Activated CD4-positive, CD25-positive, alpha-beta regulatory T cell treated with anti-CD3 and anti-CD28 coated beads, Interleukin-2, amount 50 U/mL, for 72 hours (primary cell): Measurements from ENCODE around the gene ACTRT2.

ENCODE experiments used
- DNase-seq: peaks from one replicate; pipeline ENCODE4 v3.0.0; 2021

The ACTRT2 gene

DNA sequence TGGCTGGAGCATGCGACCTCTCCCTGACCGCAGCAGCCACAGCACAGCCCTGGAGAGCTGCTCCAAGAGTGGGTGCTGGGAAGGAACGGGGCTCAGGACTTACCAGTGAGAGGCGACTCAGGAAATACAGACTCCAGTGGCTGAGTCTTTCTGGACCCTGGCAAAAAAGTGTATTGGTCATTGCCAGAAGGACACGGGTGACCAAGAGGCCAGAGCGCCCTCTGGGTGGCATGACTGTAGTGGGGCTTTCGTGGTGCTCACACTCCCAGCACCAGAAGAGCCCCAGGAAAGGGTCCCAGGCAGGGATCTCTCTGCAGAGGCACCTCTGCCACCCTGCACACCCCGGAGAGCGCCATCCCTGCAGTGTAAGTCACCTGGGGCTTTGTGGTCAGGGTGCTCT lies 38.9 kb downstream of the ACTRT2 start:
- DNase-seq = no peak

DNA sequence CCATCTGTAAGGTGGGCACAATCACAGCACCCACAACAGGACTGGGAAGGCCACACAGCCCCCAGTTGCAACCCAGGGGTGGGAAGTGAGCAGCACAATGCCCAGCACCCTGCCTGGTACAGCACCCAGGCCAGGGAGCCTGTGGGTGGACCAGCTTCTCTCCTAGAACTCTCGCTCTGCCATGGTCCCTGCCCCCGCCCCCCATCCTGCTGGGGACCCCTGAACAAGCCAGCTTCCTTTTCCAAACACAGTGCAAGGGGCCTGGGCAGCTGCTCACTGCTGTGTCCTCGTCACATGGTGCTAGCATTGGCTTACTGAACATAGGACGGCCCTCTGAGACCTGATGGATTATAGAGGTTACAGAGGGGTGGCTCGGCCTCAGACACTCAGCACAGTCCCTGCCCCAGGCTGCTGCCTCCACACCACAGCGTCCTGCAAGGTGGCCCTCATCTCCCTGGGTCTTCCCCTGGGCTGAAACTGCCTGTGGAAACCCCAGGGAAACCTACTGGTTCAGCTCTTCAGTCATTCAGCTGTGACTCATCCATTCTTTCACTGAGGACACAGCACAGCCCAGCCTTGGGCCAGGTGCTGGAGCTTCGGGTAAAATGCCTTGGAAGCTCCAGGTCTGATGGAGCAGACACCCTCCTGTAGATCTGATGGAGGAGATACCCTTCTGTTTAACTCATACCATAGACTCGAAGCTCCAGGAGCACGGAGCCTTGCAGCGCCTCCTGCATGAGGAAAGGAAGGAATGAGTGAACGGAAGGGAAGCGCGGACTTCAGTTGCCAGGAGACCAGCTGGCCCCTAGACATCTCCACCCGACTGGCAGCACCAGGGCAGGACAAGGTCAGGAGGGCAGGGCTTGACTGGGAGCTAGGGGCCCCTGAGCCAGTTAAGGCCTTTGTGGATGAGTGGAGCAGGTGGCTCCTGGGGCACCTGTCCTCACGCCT lies 39.6 kb downstream of the ACTRT2 start:
- no peak for DNase-seq

DNA sequence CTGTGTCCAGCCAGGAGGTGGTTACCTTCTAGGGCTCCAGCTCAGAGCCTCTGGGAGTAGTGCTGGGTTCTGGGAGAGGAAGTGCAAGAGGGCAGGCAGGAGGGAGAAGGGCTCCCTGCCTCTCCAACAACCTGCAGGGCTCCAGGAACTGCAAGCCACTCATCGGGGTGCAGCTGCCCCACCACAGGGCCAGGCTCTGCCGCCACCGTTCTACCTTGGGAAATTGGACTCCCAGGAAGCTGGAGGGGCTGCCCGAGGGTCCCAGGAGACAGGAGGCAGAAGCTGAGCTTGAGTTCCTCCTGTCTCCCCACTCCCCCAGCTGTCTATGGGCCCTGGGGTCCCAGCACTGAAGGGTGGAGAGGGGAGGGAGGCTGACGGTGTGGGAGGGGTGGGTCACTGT lies 40.3 kb downstream of the ACTRT2 start:
- DNase-seq = no peak

DNA sequence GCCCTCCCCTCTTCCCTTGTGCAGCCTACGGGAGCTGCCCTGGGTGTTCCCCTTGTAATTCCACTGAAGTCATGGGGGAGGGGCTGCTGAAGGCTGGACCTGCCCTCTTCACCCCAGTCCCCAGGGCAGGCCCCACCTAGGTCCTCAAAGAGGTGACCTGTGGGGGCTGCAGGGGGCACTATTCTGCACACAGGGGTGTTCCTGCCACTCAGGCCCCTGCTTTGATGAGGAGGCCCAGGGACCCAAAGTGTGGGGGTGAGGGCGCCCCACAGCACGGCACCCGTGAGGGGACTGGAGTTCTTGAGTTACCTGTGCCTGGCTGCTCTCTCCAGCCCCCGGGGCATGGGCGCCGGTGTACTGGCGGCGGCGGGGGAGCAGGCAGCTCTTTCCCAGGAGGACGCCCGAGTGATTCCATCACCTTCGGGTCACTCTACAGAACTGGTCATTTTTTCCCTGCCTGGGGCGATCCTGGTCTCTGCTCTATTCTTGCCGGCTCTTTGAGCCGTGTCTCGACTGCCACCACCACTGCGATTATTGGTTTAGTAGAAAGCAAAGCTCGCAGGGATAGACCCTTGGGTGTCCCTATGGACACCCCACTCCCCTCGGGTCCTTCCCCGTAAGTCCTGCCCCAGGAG lies 40.8 kb downstream of the ACTRT2 start:
- no peak for DNase-seq

DNA sequence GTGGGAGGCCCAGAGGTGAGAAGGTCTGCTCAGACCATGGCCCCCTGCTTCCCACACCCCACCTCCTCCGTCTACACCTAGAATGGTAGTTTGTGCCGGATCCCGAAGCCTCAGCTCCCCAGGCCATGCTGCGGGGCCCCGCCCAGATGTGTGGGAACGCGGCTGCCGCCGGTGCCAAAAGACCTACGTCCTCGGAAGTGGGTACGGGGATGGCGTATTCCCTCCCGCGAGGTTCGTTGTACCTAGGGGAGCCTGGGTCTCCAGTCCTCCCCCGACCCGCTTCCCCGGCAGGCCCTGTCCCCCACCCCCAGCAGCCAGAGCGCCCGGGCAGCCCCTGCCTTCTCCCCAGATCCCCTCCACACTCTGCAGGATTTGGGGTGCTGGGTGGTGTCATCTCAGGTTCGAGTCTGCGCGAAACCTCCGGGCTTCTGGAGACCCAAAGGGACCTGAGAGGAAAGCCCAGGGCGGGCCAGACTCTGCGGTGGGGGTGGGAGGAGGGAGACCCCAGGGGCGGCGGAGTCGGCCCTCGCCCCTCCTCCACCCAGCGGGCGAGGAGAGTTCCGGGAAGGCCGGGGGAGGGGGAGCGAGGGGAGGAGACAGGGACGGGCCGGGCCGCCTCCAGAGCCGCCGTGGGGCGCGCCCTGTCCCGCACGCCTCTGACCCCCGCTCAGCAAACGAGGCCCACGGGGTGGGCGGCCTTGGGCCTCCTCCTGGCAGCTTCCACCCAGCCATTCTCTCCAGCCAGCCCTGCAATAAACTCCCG lies 41.5 kb downstream of the ACTRT2 start:
- DNase-seq = no peak

DNA sequence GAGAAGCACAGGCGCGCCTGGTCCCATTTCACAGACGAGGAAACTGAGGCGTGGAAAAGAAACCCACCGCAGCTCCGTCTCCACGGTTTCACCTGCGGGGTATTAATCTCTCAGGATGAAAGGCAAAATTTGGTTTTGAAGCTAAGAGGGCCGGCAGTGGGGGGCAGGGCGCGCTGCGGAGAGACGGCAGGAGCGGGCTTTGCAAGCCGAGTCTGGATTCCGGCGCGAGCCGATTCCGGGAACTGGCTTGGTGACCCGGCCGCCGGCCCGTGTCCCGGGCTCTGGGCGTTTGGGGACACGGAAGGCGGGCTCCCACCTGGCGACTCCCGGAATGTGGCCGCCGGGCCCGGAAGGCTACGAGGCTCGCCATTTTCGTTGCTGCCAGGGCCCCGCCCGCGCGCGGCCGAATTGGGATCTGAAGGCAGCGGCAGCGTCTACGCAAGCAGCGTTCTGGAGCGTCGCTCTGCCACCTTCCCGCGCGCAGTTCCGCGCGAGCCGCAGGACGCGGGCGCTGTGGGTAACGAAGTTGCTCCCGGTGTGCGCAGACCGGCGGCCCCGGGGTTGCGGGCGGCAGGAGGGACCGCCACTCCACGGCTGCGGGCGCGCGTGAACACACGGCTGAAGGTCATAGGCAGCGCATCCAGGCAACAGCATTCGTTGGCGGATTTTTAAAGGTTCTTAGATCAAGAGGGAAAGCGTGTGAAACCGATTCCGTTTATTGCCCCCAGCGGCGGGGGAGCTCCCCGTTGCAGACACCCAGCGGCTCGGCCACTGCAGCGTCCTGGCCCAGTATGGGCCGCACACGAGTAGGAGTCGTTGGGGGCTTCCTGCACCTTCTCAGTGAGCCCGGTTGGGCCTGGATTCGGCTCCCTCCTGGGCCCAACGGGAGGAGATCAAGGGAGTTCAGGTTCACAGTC lies 42.4 kb downstream of the ACTRT2 start:
- DNase-seq = no peak

DNA sequence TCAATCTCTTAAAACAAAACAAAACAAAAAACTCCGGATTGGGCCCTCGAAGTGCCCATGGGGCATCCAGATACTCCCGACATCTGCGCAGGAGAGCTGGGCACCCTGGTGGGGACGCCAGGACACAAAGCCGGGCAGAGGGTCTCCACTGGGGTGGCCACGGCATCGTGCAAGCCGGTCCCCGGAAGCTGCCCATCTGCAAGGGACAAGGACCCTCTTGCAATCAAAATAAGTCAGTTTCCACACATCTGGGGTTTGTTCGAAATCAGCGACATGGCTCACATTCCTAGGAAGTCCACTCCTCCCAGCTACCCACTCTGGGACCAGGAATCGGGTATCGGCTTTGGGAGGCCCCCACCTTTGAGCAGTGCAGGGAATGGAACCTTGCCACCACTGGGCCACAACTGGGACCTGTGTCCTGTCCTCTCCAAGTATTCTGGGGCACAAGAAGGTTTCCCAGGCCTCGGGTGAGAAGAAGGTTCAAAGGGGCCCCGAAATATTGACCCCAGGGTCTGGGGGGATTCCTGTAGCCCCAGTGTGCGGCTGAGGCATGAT lies 43.1 kb downstream of the ACTRT2 start:
- DNase-seq = no peak

DNA sequence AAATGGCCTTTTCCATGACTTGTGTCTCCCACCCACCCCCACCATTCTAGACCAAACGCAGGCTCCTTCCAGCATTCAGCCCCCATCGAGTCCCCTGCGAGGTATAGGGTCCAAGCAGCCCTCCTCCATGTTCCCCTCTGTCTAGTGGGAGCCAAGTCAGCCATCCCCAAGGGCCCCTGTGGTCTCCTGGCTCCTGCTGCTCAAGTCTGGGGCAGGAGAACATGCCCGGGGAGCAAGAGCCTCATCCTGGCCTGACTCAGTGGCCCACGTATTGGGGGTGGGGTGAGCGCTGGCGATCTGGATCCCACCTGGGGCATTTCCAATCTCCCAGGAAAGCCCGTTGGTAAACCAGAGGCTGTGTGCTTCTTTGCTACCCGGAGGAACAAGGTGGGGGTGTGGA lies 43.6 kb downstream of the ACTRT2 start:
- DNase-seq = no peak

DNA sequence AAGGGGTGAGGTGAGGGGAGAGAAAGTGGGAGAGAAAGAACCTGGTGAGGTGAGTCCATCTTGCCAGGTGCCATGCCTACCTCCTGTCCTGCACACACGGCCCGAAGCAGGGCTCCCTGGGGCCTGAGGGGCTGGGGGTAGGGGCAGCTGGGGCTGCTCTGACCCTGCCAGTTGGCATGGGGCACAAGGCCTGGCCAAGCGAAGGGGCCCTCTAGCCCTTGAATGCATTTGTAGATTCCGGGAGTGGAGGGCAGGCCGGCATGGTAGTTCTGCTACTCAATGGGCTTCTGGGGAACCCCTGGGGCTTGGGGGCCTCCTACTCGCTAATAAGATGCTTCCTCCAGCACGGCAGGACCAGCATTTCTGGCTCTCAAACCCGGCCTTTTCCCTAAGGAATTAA lies 44.1 kb downstream of the ACTRT2 start:
- no peak for DNase-seq

DNA sequence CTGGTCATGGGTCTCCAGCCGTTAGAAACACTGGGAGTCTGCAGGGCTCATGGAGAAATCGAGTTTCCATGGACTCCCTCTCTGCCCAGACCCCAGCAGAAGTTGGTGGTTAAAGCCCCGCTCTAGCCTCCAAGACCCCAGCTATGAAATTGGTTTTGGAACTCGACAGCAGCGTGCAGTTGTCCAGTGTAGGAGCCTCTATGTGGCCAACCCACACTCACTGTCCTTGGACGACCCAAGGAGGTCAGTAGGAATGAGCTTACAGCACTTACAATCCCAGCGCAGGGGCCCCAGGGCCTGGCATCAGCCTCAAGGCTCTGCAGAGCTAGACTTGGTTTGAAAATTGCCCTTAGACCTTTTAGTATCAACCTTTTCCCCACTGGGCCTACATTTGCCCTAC lies 44.5 kb downstream of the ACTRT2 start:
- no peak for DNase-seq

DNA sequence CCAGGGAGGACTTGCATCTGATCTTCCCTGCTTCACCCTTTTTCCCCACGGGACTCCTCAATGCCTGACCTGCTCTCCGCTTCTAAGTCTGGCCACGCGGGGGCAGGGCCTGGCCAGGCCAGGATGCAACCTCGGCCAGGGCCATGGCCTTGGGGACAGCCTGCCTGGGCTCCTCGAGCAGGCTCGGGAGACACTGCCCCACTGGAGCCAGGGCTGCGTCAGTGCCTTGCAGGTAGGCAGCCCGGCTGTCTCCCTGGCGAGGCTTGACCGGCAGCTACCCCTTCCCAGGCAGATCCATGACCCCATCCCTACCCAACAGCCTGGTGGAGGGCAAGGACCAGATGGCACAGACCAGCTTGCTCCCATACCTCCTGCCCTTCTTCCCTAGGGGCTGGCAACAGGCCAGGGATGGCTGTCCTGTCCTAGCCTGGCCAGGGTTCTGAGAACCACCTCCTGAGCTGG lies 45.0 kb downstream of the ACTRT2 start:
- no peak for DNase-seq

DNA sequence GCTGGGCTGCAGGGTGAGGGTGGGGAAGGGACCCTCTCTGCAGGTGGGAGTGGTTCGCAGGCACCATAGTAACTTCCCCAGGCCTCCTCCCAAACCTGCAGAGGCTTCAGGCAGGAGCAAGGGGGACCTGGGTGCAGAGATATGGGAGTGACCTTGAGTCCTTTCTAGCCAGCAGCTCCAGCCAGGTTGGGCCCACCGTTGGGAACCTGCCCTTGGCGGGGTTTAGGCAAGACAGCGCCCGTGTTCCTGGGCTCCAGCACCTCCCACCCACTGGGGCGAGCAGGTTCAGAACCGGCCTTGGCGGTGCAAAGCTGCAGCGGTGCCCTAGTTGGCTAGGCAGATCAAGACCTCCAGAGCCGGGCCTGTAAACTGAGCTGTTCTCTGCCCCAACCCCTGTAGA lies 45.6 kb downstream of the ACTRT2 start:
- DNase-seq = no peak

DNA sequence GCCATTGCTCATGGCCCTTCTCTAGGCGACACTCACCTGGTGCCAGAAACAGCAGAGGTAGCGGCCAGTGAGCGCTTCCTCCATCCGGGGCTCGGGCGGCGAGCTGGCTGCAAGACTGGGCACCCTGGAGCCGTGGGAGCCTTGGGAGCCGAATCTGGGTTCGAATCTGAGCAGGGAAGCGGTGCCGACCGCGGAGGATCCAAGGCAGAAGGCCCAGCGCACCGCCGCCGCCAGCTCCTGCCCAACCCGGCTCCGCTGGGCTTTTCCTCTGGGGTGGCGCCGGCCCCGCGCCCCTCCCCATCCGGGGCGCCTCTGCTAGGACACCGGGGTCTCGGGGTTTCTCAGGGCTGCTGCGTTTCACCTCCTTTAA lies 46.0 kb downstream of the ACTRT2 start:
- DNase-seq = no peak

DNA sequence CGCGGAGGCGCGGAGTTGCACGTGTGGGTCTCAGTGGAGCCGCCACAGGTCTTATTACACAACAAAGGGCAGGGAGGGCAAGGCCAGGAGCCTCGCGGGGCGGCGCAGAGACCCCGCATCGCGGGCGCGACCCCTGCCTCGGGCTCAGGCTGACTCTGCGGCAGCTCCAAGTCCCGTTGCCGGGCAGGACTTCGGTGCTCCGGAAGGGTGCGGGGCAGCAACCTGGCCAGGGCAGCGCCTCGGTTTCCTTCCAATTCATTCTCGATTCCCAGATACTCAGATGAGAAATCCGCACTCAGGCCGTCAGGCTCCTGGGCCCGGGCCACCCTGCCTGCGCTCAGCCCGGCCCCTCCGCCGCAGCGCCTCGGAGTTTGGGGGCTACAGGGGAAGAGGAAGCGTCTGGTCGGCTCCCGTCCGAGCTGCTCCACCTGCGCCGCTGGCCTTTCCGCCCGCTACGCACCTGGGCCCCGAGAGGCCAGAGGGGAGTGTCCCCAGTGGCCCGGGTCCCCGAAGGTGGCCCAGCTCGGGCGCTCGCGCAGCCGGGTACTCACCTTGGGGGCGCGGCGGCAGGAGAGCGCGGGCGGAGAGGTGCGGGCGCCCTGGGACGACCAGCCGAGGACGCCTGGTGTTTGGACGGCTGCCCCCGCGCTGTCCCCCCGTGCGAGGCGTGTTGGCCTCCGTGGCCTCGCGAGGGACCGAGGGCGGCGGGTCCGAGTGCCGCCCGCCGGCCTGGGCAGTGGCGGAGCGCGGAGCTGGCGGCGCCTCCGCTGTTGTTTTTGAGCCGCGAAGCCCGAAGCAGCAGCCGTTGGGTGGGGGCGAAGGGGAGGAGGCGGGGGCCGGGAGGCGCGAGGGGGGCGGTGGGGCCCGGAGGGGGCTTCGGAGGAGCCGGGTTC lies 46.6 kb downstream of the ACTRT2 start:
- DNase-seq = no peak

DNA sequence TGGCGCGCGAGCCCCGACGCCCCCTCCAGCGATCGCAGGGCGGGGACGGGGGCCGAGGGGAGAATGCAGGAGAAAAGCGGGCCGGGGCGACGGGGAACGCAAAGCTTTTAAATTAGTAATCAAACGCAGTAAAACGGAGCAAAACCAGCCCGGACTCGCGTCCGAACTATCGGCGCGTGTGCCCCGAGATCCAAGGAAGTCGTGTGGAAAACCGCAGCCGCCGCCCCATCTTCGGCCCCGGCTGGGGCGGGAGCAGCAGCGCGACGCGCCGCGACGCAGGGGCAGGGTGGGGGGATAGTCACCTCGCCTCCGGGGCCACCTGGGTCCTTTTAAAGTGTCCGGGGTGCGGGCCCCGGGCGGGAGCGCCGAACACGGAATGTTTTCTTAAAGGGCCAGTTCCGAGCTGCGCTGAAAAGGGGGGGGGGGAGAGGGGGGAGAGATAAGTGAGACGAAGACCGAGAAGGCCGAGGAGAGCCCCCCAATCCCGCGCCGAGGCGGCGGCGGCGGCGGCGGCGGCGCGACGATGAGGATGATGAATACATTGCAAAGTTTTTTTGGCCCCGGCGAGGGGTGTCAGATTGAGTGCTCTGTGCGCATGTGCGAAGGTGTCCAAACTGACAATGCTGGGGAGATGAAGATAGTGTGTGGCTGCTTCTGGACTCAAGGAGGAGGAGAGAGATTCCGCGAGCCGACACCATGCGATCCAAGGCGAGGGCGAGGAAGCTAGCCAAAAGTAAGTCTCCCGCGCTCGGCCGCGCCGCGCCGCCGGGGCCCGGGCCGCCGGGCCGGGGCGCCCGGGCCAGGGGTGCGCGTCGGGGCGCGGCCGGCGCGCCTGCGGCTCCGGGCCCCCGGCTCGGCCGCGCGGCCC lies 47.5 kb downstream of the ACTRT2 start, which contains the start of gene PRDM16:
Gene PRDM16, plus strand, starts transcription at position 640 of the 868 bp plus-strand sequence. Its CDS starts 57 bp downstream, at position 697.
- DNase-seq = no peak

DNA sequence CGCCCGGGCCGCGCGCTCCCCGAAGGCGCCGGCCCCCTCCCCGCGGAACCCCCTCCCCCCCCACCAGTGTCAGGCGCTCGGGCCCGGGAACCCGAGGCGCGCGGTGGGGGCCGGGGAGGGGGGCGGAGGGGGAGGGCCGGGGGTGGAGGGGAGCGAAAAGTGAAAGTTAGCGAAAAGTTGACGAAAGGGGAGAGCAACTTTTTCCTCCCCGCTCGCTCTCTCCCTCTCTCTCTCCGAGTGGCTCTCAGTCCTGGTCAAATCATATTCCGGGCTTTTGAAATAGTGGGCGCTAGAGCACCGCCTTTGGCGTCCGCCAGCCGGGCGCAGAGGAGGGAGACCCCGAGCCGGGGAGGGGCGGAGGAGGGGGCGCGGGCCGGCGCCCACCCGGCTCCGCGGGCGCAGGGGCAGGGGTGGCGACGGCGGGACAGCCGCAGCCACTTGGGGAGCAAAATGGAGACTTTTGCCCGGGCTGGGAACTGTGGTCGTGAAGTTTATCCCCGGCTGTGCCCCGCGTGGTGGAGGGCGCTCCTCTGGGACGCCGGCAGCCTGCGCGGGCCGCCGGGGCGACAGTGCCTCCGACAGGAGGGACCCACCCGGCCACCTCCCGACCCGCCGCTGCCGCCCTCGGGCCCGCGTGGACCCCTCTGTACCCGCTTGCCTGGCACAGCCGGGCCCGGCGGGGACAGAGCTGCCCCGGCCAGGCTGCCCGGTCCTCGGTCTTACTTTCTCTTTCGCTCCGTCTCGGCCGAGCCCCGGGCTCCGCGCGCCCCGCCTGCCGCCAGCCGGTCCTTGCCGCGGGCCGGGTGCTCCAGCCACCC lies 48.4 kb downstream of the ACTRT2 start:
- no peak for DNase-seq

DNA sequence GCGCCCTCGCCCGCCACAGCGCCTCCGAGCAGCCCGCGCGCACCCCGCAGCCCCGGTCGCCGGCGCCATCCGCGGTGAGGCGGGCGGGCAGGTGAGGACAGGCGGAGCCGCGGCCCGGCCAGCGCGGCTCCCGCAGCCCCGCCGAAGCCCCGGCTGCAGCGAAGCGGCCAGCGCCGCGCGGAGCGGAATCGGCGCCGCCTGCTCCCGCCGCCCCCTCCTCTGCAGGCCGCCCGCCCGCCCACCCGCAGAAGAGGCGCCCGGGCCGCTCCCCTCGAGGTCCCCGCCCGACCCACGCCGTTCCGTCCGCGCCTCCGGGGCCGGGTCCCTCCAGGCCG lies 49.0 kb downstream of the ACTRT2 start:
- DNase-seq = no peak

DNA sequence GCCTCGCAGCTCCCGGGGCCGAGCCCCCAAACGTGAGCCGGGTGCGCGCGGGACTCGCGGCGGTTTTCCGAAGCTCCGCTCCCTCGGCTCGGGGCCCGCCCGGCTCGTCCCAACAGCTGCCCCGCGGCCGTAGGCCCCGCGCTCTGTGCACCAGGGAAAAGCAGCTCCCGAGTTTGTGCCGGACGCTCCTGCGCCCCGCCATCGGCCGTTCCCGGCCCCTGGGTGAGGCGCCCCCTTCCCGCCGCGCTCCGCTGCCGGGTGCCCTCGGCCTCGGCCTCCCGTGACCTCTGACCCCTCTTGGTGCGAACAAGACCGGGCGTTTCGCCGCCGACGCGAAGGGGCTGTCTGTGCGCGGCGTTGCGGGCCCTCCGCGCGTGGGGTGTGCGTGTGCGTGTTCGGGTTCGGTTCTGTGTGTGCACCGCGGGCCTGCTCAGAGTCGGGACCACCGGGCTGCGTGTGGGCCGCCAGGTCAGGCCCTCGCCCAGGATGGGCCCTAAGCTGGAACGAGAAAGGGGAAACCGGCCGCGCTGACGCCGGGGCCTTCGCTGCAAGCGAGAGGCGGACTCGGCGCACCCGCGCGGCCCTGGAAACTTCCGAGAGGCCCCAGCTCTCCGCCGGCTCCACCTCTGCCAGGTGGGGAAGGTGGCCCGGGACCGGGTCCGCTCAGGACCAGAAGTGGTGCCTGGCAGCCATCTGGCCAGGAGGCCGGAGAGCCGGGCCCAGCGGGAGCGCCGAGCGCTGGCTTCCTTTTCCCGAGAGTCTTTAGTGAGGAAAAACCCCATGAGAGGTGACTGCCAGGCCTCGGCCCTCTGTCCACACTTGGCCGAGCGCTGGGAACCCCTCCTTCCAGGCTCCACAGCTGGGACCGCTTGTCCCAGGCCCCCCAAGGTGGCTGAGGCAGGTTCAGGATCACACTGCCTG lies 49.6 kb downstream of the ACTRT2 start:
- no peak for DNase-seq
